MM.1S (cell line): ENCODE data around the gene RFTN1.
A peak's percentile ranks its signal among the peaks of the same experiment; 100 is the strongest.

Experiments used
- DNase-seq: peaks from one replicate; pipeline ENCODE4 v3.0.0-alpha.2; 2015
- H2AFZ ChIP-seq: fragments of 300-600 bp; sonication (generic); 2 replicates; pipeline ENCODE4 v1.6.0; 2016; ENCODE audit warnings: antibody characterized with exemption, low read length
- H3F3A ChIP-seq: fragments of 300-600 bp; sonication (generic); 2 replicates; pipeline ENCODE4 v1.6.1; 2016; ENCODE audit warnings: mild to moderate bottlenecking, antibody characterized with exemption, low read length, moderate library complexity, mixed read lengths; ENCODE audit not compliant: insufficient read depth
- H3K27ac ChIP-seq: fragments of 300-600 bp; sonication (generic); 2 replicates; pipeline ENCODE4 v1.5.1; 2016; ENCODE audit warnings: mild to moderate bottlenecking, low read length
- H3K27me3 ChIP-seq: fragments of 300-600 bp; sonication (generic); replicated peaks from 2 replicates; pipeline ENCODE4 v1.6.0; 2016; ENCODE audit warnings: low read length; ENCODE audit not compliant: insufficient read depth
- H3K36me3 ChIP-seq: fragments of 300-600 bp; sonication (generic); replicated peaks from 2 replicates; pipeline ENCODE4 v1.6.1; 2016; ENCODE audit warnings: mild to moderate bottlenecking, low read length, mixed read lengths; ENCODE audit not compliant: insufficient read depth
- H3K4me1 ChIP-seq: fragments of 300-600 bp; sonication (generic); 2 replicates; pipeline ENCODE4 v1.6.1; 2016; ENCODE audit warnings: low read length, mixed read lengths
- H3K4me2 ChIP-seq: fragments of 300-600 bp; sonication (generic); 2 replicates; pipeline ENCODE4 v1.6.0; 2016; ENCODE audit warnings: low read depth, low read length
- H3K4me3 ChIP-seq: fragments of 300-600 bp; sonication (generic); 2 replicates; pipeline ENCODE4 v1.5.1; 2016; ENCODE audit warnings: low read length, mixed read lengths
- H3K79me2 ChIP-seq: fragments of 300-600 bp; sonication (generic); 2 replicates; pipeline ENCODE4 v1.6.1; 2016; ENCODE audit warnings: mixed run types, low read length, mixed read lengths
- H3K9ac ChIP-seq: fragments of 300-600 bp; sonication (generic); 2 replicates; pipeline ENCODE4 v1.6.1; 2016; ENCODE audit warnings: low read length, mixed read lengths
- H3K9me2 ChIP-seq: fragments of 300-600 bp; sonication (generic); replicated peaks from 2 replicates; pipeline ENCODE4 v1.6.1; 2016; ENCODE audit warnings: mild to moderate bottlenecking, low read length, mixed read lengths; ENCODE audit not compliant: insufficient read depth
- H3K9me3 ChIP-seq: fragments of 300-600 bp; sonication (generic); replicated peaks from 2 replicates; pipeline ENCODE4 v1.6.1; 2016; ENCODE audit warnings: mild to moderate bottlenecking, low read length, mixed read lengths; ENCODE audit not compliant: insufficient read depth
- H4K20me1 ChIP-seq: fragments of 300-600 bp; sonication (generic); 2 replicates; pipeline ENCODE4 v1.6.1; 2016; ENCODE audit warnings: mild to moderate bottlenecking, low read length, moderate library complexity, mixed read lengths; ENCODE audit not compliant: insufficient read depth
- CTCF ChIP-seq: fragments of 300-600 bp; sonication (generic); IDR thresholded peaks from 2 replicates; pipeline ENCODE4 v1.5.1; 2016; ENCODE audit warnings: antibody characterized with exemption, low read length, mixed read lengths
- EZH2 ChIP-seq: fragments of 300-600 bp; sonication (generic); optimal IDR thresholded peaks from 2 replicates; pipeline ENCODE3; 2017; ENCODE audit warnings: low read depth, mild to moderate bottlenecking, antibody characterized with exemption, low read length, mixed read lengths
- EZH2phosphoT487 ChIP-seq: fragments of 300-600 bp; sonication (generic); IDR thresholded peaks from 2 replicates; pipeline ENCODE4 v1.6.1; 2018; ENCODE audit warnings: antibody characterized with exemption, low read length

The RFTN1 gene

GRCh38 chr3:16309558-16309957 lies 203.9 kb downstream of the RFTN1 start:
- H3K27ac ChIP-seq, result no peak overlapping the region
- peaks cover 4% of the 10 kb centered on the region; the same call in 1 of the 2 replicates for H3K36me3 ChIP-seq
- H2AFZ ChIP-seq, result no peak overlapping the region
- H3K4me3 ChIP-seq, result no peak overlapping the region
- H3K4me2 ChIP-seq, result no peak overlapping the region
- H4K20me1 ChIP-seq, result no peaks in the 10 kb centered on the region
- H3K79me2 ChIP-seq, result peaks cover 19% of the 10 kb centered on the region; the same call in 1 of the 2 replicates
- H3K9ac ChIP-seq, result no peak overlapping the region
- H3K9me3 ChIP-seq, result no peaks in the 10 kb centered on the region
- H3K9me2 ChIP-seq, result no peaks in the 10 kb centered on the region
- peak; percentile 24 for DNase-seq
- H3K4me1 ChIP-seq, result 0 out of 2 replicates have a peak, but pooled peaks cover 3% of the 10 kb centered on the region
- H3F3A ChIP-seq, result no peaks in the 10 kb centered on the region
- no peaks in the 10 kb centered on the region for H3K27me3 ChIP-seq
- TF ChIP-seq EZH2 (no peak), CTCF (no peak), EZH2phosphoT487 (no peak)

- no peak overlapping the region for H2AFZ ChIP-seq
Measured at GRCh38 chr3:16308727-16309126, 204.8 kb downstream of the RFTN1 start.

GRCh38 chr3:16307832-16308531 lies 205.5 kb downstream of the RFTN1 start:
- H3K9me3 ChIP-seq, result no peaks in the 10 kb centered on the region
- H3K27ac ChIP-seq, result no peak overlapping the region
- H3K36me3 ChIP-seq, result peaks cover 4% of the 10 kb centered on the region; the same call in 1 of the 2 replicates
- H3K4me2 ChIP-seq, result no peak overlapping the region
- peaks cover 19% of the 10 kb centered on the region; the same call in 1 of the 2 replicates for H3K79me2 ChIP-seq
- no peak for TF ChIP-seq EZH2
- no peak for TF ChIP-seq EZH2phosphoT487
- no peak for TF ChIP-seq CTCF
- H4K20me1 ChIP-seq, result no peaks in the 10 kb centered on the region
- no peak overlapping the region for H3K9ac ChIP-seq
- 0 out of 2 replicates have a peak, but pooled peaks cover 3% of the 10 kb centered on the region for H3K4me1 ChIP-seq
- no peak for DNase-seq
- H3K9me2 ChIP-seq, result no peaks in the 10 kb centered on the region
- no peak overlapping the region for H3K4me3 ChIP-seq
- no peaks in the 10 kb centered on the region for H3F3A ChIP-seq
- H3K27me3 ChIP-seq, result no peaks in the 10 kb centered on the region
- H2AFZ ChIP-seq, result no peak overlapping the region

More at GRCh38 chr3:16308727-16309126, 204.8 kb downstream of the RFTN1 start:
- Histone ChIP-seq H3K79me2 (peaks cover 19% of the 10 kb centered on the region; the same call in 1 of the 2 replicates), H3K27me3 (no peaks in the 10 kb centered on the region), H3K27ac (no peak overlapping the region), H3K9me3 (no peaks in the 10 kb centered on the region), H3F3A (no peaks in the 10 kb centered on the region), H3K4me1 (0 out of 2 replicates have a peak, but pooled peaks cover 3% of the 10 kb centered on the region), H4K20me1 (no peaks in the 10 kb centered on the region), H3K4me3 (no peak overlapping the region), H3K36me3 (peaks cover 4% of the 10 kb centered on the region; the same call in 1 of the 2 replicates), H3K9ac (no peak overlapping the region), H3K9me2 (no peaks in the 10 kb centered on the region), H3K4me2 (no peak overlapping the region)
- TF ChIP-seq EZH2 (no peak), EZH2phosphoT487 (no peak)
- DNase-seq, result no peak
